B cell (primary cell): ENCODE data around the gene LIPC.

ENCODE experiments used
- CTCF ChIP-seq: fragments of 200-600 bp; IDR thresholded peaks from one replicate; pipeline ENCODE4 v1.8.0; 2022; ENCODE audit warnings: antibody characterized with exemption, mild to moderate bottlenecking
- EZH2 ChIP-seq: IDR thresholded peaks from 2 replicates; pipeline ENCODE4 v1.6.1; 2012; ENCODE audit warnings: borderline replicate concordance, low read depth, mild to moderate bottlenecking, moderate library complexity, low read length; ENCODE audit not compliant: insufficient read depth, poor library complexity, severe bottlenecking

- no peak for TF ChIP-seq CTCF
- TF ChIP-seq EZH2: no peak
These were observed 26.3 kb downstream of the LIPC start for GRCh38 chr15:58458076-58458475.
